Endothelial cell (in vitro differentiated cells): ENCODE measurements around the gene NRXN3. TPM values are rescaled to one million over a fixed set of nuclear protein-coding genes. Genes with fewer than 3 reads are reported as not detected.

Experiments
- DNase-seq: peaks from one replicate; pipeline ENCODE4 v3.0.0; 2021; ENCODE audit warnings: low spot score
- H3K27ac Mint-ChIP-seq: one replicate; pipeline ENCODE4 v1.8.0; 2021; ENCODE audit warnings: mixed read lengths, inconsistent platforms; ENCODE audit not compliant: unreplicated experiment
- H3K27me3 Mint-ChIP-seq: one replicate; pipeline ENCODE4 v1.8.0; 2021; ENCODE audit warnings: mild to moderate bottlenecking, moderate library complexity, mixed read lengths, inconsistent platforms; ENCODE audit not compliant: unreplicated experiment
- H3K36me3 Mint-ChIP-seq: one replicate; pipeline ENCODE4 v1.8.0; 2021; ENCODE audit warnings: mild to moderate bottlenecking, low read depth, mixed read lengths, inconsistent platforms; ENCODE audit not compliant: unreplicated experiment
- H3K4me1 Mint-ChIP-seq: one replicate; pipeline ENCODE4 v1.8.0; 2021; ENCODE audit warnings: mild to moderate bottlenecking, mixed read lengths, inconsistent platforms; ENCODE audit not compliant: unreplicated experiment
- H3K4me3 Mint-ChIP-seq: one replicate; pipeline ENCODE4 v1.8.0; 2021; ENCODE audit warnings: mild to moderate bottlenecking, mixed read lengths, inconsistent platforms; ENCODE audit not compliant: unreplicated experiment
- H3K9me3 Mint-ChIP-seq: one replicate; pipeline ENCODE4 v1.8.0; 2021; ENCODE audit warnings: mixed read lengths, inconsistent platforms; ENCODE audit not compliant: unreplicated experiment
- CTCF ChIP-seq: fragments of 200-600 bp; sonication (generic); IDR thresholded peaks from one replicate; pipeline ENCODE4 v1.5.0; 2021; ENCODE audit warnings: antibody characterized with exemption; ENCODE audit not compliant: unreplicated experiment
- total RNA-seq: library from RNA; stranded (reverse); fragmentation: NEBNext Ultra II Directional; extraction: Animal tissue kit (Norgen Biotek cat#: 25700); gene quantifications from one replicate; pipeline ENCODE4 v1.2.1, GENCODE V29; 2021; ENCODE audit not compliant: unreplicated experiment

Gene NRXN3
- total RNA-seq, 1 donor from 2014 or later = 2.3 TPM

- no peaks in the 10 kb centered on the region for H3K36me3 Mint-ChIP-seq
- TF ChIP-seq CTCF = no peak
- H3K27me3 Mint-ChIP-seq = no peaks in the 10 kb centered on the region
- H3K4me3 Mint-ChIP-seq = no peak overlapping the region
- H3K27ac Mint-ChIP-seq = no peak overlapping the region
- DNase-seq = no peak
- H3K4me1 Mint-ChIP-seq = no peaks in the 10 kb centered on the region
- H3K9me3 Mint-ChIP-seq = no peaks in the 10 kb centered on the region
These were observed 1330.3 kb downstream of the NRXN3 start for GRCh38 chr14:79500489-79500888.

DNA sequence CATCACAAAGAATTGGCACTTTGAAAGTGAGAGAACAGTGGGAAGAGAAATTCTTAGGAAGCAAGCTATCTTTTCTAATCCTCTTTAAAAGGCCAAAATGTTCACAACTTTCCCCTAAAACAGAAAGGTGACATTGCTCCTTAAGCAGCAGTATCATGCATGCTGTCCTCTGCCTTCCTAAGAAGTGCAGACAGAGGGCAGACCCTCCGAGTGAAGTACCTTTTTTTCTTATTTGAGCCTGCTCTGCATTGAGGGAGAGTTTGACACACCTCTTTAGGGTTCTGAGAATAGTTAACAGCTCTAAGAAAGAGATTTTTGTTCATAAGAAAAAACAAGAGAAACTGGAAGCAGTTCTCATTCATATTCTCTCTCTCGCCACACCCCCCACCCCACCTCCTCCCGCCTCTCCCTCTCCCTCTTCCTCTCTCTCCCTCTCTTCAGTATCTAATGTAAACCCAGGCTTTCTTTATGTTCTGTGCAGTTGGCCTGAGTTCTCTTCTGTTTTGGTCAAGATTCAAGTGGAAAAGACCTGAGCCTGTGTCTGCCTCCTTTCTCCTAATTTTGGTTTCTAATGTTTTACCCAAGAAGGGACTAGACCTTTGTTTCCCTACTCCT is 1332.1 kb downstream of the NRXN3 start:
- no peaks in the 10 kb centered on the region for H3K27me3 Mint-ChIP-seq
- DNase-seq = no peak
- no peaks in the 10 kb centered on the region for H3K4me1 Mint-ChIP-seq
- no peak overlapping the region for H3K27ac Mint-ChIP-seq
- no peak overlapping the region for H3K4me3 Mint-ChIP-seq
- no peaks in the 10 kb centered on the region for H3K36me3 Mint-ChIP-seq
- no peak for TF ChIP-seq CTCF
- no peaks in the 10 kb centered on the region for H3K9me3 Mint-ChIP-seq

- no peaks in the 10 kb centered on the region for H3K36me3 Mint-ChIP-seq
- no peaks in the 10 kb centered on the region for H3K4me1 Mint-ChIP-seq
- H3K9me3 Mint-ChIP-seq = no peaks in the 10 kb centered on the region
- no peak for TF ChIP-seq CTCF
- DNase-seq = no peak
- H3K27ac Mint-ChIP-seq = no peak overlapping the region
- H3K27me3 Mint-ChIP-seq = no peaks in the 10 kb centered on the region
- H3K4me3 Mint-ChIP-seq = no peak overlapping the region
These were observed 1332.6 kb downstream of the NRXN3 start for GRCh38 chr14:79502751-79503148.

- Mint-ChIP-seq H3K36me3 (no peaks in the 10 kb centered on the region), H3K27ac (no peak overlapping the region), H3K4me3 (no peak overlapping the region)
These were observed 1340.5 kb downstream of the NRXN3 start for GRCh38 chr14:79510659-79511058.

More at GRCh38 chr14:79510659-79511058, 1340.5 kb downstream of the NRXN3 start:
- no peak for TF ChIP-seq CTCF
- peaks cover 2% of the 10 kb centered on the region for H3K4me1 Mint-ChIP-seq
- no peak for DNase-seq
- H3K9me3 Mint-ChIP-seq = no peaks in the 10 kb centered on the region
- H3K27me3 Mint-ChIP-seq = no peaks in the 10 kb centered on the region
